WTC11 (cell line): ENCODE data around the gene SUGP2. TPM values are rescaled to one million over a fixed set of nuclear protein-coding genes. Genes with fewer than 3 reads are reported as not detected.

Experiments used
- ATAC-seq: fragments of 200-7000 bp; cut with Tn5 transposase; 2 replicates; pipeline ENCODE4 v1.10.0; 2021; ENCODE audit warnings: mild to moderate bottlenecking, moderate library complexity
- CTCF ChIA-PET: fragments of 300-600 bp; sonication (Branson Sonifier 250); formaldehyde crosslinking; loops from one replicate; lab custom pipeline; 2021; ENCODE audit warnings: antibody characterized with exemption; lab: Charles Lee
- POLR2A ChIA-PET: fragments of 350-600 bp; sonication (Branson Sonifier 250); formaldehyde crosslinking; loops from one replicate; lab custom pipeline; 2021; ENCODE audit warnings: antibody characterized with exemption; lab: Charles Lee
- DNase-seq: peaks from one replicate; pipeline ENCODE4 v3.0.0; 2021; ENCODE audit warnings: low spot score
- H3K27ac Mint-ChIP-seq: 2 replicates; pipeline ENCODE4 v1.8.0; 2021; ENCODE audit warnings: mixed read lengths
- H3K27me3 Mint-ChIP-seq: 2 replicates; pipeline ENCODE4 v1.8.0; 2021; ENCODE audit warnings: low read depth, mild to moderate bottlenecking, moderate library complexity, mixed read lengths
- H3K36me3 Mint-ChIP-seq: 2 replicates; pipeline ENCODE4 v1.8.0; 2021; ENCODE audit warnings: mixed read lengths
- H3K4me1 Mint-ChIP-seq: 2 replicates; pipeline ENCODE4 v1.8.0; 2022; ENCODE audit warnings: mixed read lengths
- H3K4me3 Mint-ChIP-seq: 2 replicates; pipeline ENCODE4 v1.8.0; 2021; ENCODE audit warnings: mild to moderate bottlenecking, moderate library complexity, mixed read lengths
- H3K9me3 Mint-ChIP-seq: 2 replicates; pipeline ENCODE4 v1.8.0; 2021; ENCODE audit warnings: mixed read lengths
- CBFB ChIP-seq: sonication (generic); formaldehyde crosslinking; IDR thresholded peaks from 2 replicates; pipeline ENCODE4 v1.8.1; 2022; ENCODE audit warnings: mild to moderate bottlenecking, low read depth, missing genetic modification reagents
- ELF4 ChIP-seq: sonication (generic); formaldehyde crosslinking; IDR thresholded peaks from 2 replicates; pipeline ENCODE4 v1.8.1; 2022; ENCODE audit warnings: low read depth, mild to moderate bottlenecking, moderate library complexity, missing genetic modification reagents
- FOXK1 ChIP-seq: sonication (generic); formaldehyde crosslinking; IDR thresholded peaks from 2 replicates; pipeline ENCODE4 v1.8.0; 2022; ENCODE audit warnings: mild to moderate bottlenecking, moderate library complexity, missing genetic modification reagents
- GTF2I ChIP-seq: fragments of 250-450 bp; sonication (Bioruptor Pico); conservative IDR thresholded peaks from 2 replicates; pipeline ENCODE4 v1.4.0; 2021; ENCODE audit warnings: mild to moderate bottlenecking
- KAT7 ChIP-seq: sonication (generic); formaldehyde crosslinking; IDR thresholded peaks from 2 replicates; pipeline ENCODE4 v1.8.1; 2023; ENCODE audit warnings: missing genetic modification reagents, mild to moderate bottlenecking, borderline replicate concordance
- NFATC4 ChIP-seq: fragments of 250-450 bp; sonication (Bioruptor Pico); IDR thresholded peaks from 2 replicates; pipeline ENCODE4 v1.9.0; 2021; ENCODE audit warnings: mild to moderate bottlenecking
- RELA ChIP-seq: sonication (generic); formaldehyde crosslinking; IDR thresholded peaks from 2 replicates; pipeline ENCODE4 v1.8.1; 2022; ENCODE audit warnings: missing genetic modification reagents, mild to moderate bottlenecking, borderline replicate concordance
- SMAD4 ChIP-seq: sonication (generic); formaldehyde crosslinking; IDR thresholded peaks from 2 replicates; pipeline ENCODE4 v1.8.0; 2022; ENCODE audit warnings: mild to moderate bottlenecking, missing genetic modification reagents
- SP1 ChIP-seq: sonication (generic); formaldehyde crosslinking; conservative IDR thresholded peaks from 2 replicates; pipeline ENCODE4 v1.8.1; 2022; ENCODE audit warnings: missing genetic modification reagents
- TEAD1 ChIP-seq: sonication (generic); formaldehyde crosslinking; IDR thresholded peaks from 2 replicates; pipeline ENCODE4 v1.8.0; 2022; ENCODE audit warnings: mild to moderate bottlenecking, missing genetic modification reagents
- TP53 ChIP-seq: sonication (generic); formaldehyde crosslinking; IDR thresholded peaks from 2 replicates; pipeline ENCODE4 v1.8.1; 2023; ENCODE audit warnings: mild to moderate bottlenecking, missing genetic modification reagents
- ZNF138 ChIP-seq: sonication (generic); formaldehyde crosslinking; conservative IDR thresholded peaks from 2 replicates; pipeline ENCODE4 v1.8.1; 2022; ENCODE audit warnings: mild to moderate bottlenecking, moderate library complexity, missing genetic modification reagents
- ZNF232 ChIP-seq: sonication (generic); formaldehyde crosslinking; IDR thresholded peaks from 2 replicates; pipeline ENCODE4 v1.8.0; 2022; ENCODE audit warnings: mild to moderate bottlenecking, missing genetic modification reagents
- ZNF317 ChIP-seq: sonication (generic); formaldehyde crosslinking; IDR thresholded peaks from 2 replicates; pipeline ENCODE4 v1.8.1; 2023; ENCODE audit warnings: low read depth, mild to moderate bottlenecking, moderate library complexity, missing genetic modification reagents, borderline replicate concordance
- ZNF396 ChIP-seq: fragments of 250-450 bp; sonication (Bioruptor Pico); IDR thresholded peaks from 2 replicates; pipeline ENCODE4 v1.8.0; 2021; ENCODE audit warnings: mild to moderate bottlenecking, moderate library complexity, borderline replicate concordance
- ZNF423 ChIP-seq: fragments of 250-450 bp; sonication (Bioruptor Pico); IDR thresholded peaks from 2 replicates; pipeline ENCODE4 v2.1.2; 2022; ENCODE audit warnings: mild to moderate bottlenecking, moderate library complexity
- total RNA-seq: library from RNA; stranded (reverse); gene quantifications from 3 replicates; pipeline ENCODE4 v1.2.3, GENCODE V29; 2021
- TF ChIP-seq, protein P1 (sequence below): fragments of 250-450 bp; sonication (Bioruptor Pico); IDR thresholded peaks from 2 replicates; pipeline ENCODE4 v1.9.0; 2021; ENCODE audit warnings: mild to moderate bottlenecking, borderline replicate concordance
- TF ChIP-seq, protein P2 (sequence below): sonication (generic); formaldehyde crosslinking; IDR thresholded peaks from 2 replicates; pipeline ENCODE4 v1.8.1; 2023; ENCODE audit warnings: mild to moderate bottlenecking, missing genetic modification reagents
- TF ChIP-seq, protein P3 (sequence below): fragments of 250-450 bp; sonication (Bioruptor Pico); IDR thresholded peaks from 2 replicates; pipeline ENCODE4 v1.9.0; 2021; ENCODE audit warnings: mild to moderate bottlenecking
- TF ChIP-seq, protein P4 (sequence below): sonication (generic); formaldehyde crosslinking; IDR thresholded peaks from 2 replicates; pipeline ENCODE4 v1.8.1; 2023; ENCODE audit warnings: mild to moderate bottlenecking, moderate library complexity, missing genetic modification reagents
- TF ChIP-seq, protein P5 (sequence below): sonication (generic); formaldehyde crosslinking; conservative IDR thresholded peaks from 2 replicates; pipeline ENCODE4 v1.8.1; 2022; ENCODE audit warnings: mild to moderate bottlenecking, missing genetic modification reagents
- TF ChIP-seq, protein P6 (sequence below): fragments of 250-450 bp; sonication (Bioruptor Pico); IDR thresholded peaks from 2 replicates; pipeline ENCODE4 v1.8.0; 2021; ENCODE audit warnings: mild to moderate bottlenecking

Gene SUGP2
- total RNA-seq, 1 experiment from 2014 or later, result 160 TPM

DNA sequence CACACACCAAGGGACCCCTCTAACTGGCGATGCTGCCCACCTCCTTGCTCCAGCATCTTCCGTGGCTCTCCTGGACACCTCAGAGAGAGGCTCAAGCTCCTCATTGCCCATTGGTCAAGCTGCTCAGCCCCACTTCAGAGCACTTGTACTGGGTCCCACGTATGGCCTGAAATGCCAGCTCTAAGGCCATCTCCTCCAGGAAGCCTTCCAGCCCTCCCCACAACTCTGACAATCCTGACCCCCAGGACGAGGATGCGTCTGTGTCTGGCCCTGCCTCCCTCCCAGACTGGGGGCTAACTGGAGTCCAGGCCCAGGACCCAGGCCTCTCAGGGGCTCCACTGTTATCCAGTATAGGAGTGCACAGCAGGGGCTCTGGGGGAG is 84.4 kb downstream of the SUGP2 start:
- Mint-ChIP-seq H3K9me3 (no peaks in the 10 kb centered on the region), H3K4me3 (no peak overlapping the region), H3K27me3 (peaks cover 11% of the 10 kb centered on the region), H3K4me1 (no peaks in the 10 kb centered on the region), H3K27ac (no peak overlapping the region), H3K36me3 (no peaks in the 10 kb centered on the region)
- DNase-seq, result no peak
- no peak for TF ChIP-seq TP53
- TF ChIP-seq GTF2I (CRISPR knock-in tag), result no peak
- TF ChIP-seq ZNF317 (CRISPR knock-in tag), result no peak
- TF ChIP-seq, protein P1, sequence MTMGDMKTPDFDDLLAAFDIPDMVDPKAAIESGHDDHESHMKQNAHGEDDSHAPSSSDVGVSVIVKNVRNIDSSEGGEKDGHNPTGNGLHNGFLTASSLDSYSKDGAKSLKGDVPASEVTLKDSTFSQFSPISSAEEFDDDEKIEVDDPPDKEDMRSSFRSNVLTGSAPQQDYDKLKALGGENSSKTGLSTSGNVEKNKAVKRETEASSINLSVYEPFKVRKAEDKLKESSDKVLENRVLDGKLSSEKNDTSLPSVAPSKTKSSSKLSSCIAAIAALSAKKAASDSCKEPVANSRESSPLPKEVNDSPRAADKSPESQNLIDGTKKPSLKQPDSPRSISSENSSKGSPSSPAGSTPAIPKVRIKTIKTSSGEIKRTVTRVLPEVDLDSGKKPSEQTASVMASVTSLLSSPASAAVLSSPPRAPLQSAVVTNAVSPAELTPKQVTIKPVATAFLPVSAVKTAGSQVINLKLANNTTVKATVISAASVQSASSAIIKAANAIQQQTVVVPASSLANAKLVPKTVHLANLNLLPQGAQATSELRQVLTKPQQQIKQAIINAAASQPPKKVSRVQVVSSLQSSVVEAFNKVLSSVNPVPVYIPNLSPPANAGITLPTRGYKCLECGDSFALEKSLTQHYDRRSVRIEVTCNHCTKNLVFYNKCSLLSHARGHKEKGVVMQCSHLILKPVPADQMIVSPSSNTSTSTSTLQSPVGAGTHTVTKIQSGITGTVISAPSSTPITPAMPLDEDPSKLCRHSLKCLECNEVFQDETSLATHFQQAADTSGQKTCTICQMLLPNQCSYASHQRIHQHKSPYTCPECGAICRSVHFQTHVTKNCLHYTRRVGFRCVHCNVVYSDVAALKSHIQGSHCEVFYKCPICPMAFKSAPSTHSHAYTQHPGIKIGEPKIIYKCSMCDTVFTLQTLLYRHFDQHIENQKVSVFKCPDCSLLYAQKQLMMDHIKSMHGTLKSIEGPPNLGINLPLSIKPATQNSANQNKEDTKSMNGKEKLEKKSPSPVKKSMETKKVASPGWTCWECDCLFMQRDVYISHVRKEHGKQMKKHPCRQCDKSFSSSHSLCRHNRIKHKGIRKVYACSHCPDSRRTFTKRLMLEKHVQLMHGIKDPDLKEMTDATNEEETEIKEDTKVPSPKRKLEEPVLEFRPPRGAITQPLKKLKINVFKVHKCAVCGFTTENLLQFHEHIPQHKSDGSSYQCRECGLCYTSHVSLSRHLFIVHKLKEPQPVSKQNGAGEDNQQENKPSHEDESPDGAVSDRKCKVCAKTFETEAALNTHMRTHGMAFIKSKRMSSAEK (CRISPR knock-in tag), result no peak
- TF ChIP-seq NFATC4, result no peak
- no peak for TF ChIP-seq ZNF423 (CRISPR knock-in tag)
- ATAC-seq, result no peak
- ChIA-PET POLR2A (no interaction called here), CTCF (interaction anchor here (1.0 kb wide), 1 partner anchor 38 kb away, joined by 3 read pairs; no protein-coding TSS in a partner anchor)

DNA sequence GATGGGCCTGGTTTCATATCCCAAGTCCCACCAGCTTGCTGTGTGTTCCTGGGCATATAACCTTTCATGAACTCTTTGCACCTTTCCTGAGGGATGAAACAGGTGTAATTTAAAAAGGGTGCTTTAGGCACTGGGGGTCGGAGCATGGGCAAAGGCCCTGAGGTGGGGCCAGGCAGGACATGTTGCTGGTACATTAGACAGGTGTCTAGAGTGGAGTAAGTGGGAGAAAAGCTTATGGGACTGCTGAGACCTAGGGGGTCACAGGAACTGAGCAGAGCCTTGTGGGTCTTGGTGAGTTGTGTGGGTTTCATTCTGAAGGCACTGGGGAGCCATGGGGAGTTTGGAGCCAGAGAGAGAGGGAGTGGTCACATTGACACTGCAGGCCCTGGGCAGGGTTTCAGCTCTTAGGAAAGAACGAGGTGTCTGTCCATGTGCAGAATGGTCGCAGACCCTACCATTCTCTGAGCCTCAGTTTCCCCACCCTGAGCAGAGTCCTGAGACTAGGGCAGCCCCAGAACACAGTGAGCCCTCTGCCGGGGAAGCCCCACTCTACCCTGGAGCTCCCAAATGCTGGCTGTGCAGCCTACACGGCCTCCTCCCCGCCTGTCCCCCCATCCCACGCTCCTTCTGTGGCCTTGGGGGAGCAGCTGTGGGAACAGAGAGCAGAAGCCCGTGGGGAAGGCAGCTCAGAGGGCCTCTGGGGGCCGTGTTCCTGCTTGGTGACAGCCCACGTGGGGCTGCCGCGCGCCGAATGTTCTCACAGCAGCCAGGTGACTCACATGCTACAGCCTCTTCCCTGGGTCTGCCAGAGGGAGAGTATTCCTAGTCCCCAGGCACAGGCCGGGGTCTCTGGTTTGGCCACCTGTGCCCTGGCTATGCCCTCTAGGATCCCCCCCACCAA is 85.0 kb downstream of the SUGP2 start:
- TF ChIP-seq, protein P2, sequence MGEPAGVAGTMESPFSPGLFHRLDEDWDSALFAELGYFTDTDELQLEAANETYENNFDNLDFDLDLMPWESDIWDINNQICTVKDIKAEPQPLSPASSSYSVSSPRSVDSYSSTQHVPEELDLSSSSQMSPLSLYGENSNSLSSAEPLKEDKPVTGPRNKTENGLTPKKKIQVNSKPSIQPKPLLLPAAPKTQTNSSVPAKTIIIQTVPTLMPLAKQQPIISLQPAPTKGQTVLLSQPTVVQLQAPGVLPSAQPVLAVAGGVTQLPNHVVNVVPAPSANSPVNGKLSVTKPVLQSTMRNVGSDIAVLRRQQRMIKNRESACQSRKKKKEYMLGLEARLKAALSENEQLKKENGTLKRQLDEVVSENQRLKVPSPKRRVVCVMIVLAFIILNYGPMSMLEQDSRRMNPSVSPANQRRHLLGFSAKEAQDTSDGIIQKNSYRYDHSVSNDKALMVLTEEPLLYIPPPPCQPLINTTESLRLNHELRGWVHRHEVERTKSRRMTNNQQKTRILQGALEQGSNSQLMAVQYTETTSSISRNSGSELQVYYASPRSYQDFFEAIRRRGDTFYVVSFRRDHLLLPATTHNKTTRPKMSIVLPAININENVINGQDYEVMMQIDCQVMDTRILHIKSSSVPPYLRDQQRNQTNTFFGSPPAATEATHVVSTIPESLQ, result no peak
- TF ChIP-seq SMAD4 (CRISPR knock-in tag) (no peak), SP1 (CRISPR knock-in tag) (no peak)
- no peak for ATAC-seq
- Mint-ChIP-seq H3K27me3 (peaks cover 12% of the 10 kb centered on the region), H3K36me3 (no peaks in the 10 kb centered on the region), H3K27ac (no peak overlapping the region), H3K4me1 (no peaks in the 10 kb centered on the region), H3K4me3 (no peak overlapping the region), H3K9me3 (no peaks in the 10 kb centered on the region)
- CTCF ChIA-PET, result no interaction called here
- POLR2A ChIA-PET, result interaction anchor here (0.6 kb wide), 1 partner anchor 24 kb away, joined by 6 read pairs; no protein-coding TSS in a partner anchor
- no peak for DNase-seq

DNA sequence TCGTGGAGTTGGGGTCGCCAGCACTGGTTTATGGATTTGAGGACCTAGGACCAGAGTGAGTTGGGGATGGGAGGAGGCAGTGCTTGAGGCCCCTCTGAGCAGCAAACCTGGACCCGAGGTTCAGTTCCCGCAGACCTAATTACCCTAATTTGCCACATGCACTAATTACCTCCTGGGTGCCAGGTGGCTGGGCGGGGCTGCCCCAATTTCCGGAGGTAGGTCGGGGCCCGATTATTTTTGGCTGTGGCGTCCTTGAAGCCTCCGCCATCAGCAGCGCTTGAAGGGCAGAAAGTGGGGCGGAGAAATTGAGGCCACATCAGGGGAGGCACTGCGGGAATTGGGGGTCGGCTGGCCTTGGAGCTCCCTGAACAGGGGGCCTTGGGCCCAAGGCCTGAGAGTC is 86.4 kb downstream of the SUGP2 start:
- CTCF ChIA-PET, result interaction anchor here (0.7 kb wide), 1 partner anchor 40 kb away, joined by 5 read pairs; no protein-coding TSS in a partner anchor
- Mint-ChIP-seq H3K36me3 (no peaks in the 10 kb centered on the region), H3K27me3 (peaks cover 20% of the 10 kb centered on the region), H3K27ac (no peak overlapping the region), H3K9me3 (no peaks in the 10 kb centered on the region), H3K4me1 (peaks cover 5% of the 10 kb centered on the region), H3K4me3 (no peak overlapping the region)
- ATAC-seq, result no peak
- DNase-seq, result no peak
- POLR2A ChIA-PET, result interaction anchor here (0.7 to 0.9 kb wide), 2 partner anchors 15 to 28 kb away, joined by 3 to 11 read pairs; no protein-coding TSS in a partner anchor
- TF ChIP-seq, protein P3, sequence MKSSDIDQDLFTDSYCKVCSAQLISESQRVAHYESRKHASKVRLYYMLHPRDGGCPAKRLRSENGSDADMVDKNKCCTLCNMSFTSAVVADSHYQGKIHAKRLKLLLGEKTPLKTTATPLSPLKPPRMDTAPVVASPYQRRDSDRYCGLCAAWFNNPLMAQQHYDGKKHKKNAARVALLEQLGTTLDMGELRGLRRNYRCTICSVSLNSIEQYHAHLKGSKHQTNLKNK, result no peak
- TF ChIP-seq, protein P4, sequence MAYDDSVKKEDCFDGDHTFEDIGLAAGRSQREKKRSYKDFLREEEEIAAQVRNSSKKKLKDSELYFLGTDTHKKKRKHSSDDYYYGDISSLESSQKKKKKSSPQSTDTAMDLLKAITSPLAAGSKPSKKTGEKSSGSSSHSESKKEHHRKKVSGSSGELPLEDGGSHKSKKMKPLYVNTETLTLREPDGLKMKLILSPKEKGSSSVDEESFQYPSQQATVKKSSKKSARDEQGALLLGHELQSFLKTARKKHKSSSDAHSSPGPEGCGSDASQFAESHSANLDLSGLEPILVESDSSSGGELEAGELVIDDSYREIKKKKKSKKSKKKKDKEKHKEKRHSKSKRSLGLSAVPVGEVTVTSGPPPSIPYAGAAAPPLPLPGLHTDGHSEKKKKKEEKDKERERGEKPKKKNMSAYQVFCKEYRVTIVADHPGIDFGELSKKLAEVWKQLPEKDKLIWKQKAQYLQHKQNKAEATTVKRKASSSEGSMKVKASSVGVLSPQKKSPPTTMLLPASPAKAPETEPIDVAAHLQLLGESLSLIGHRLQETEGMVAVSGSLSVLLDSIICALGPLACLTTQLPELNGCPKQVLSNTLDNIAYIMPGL, result no peak
- TF ChIP-seq ZNF396 (CRISPR knock-in tag) (no peak), ZNF423 (CRISPR knock-in tag) (no peak), TEAD1 (no peak), SP1 (CRISPR knock-in tag) (no peak), ZNF138 (CRISPR knock-in tag) (no peak), RELA (no peak), FOXK1 (CRISPR knock-in tag) (no peak), CBFB (CRISPR knock-in tag) (no peak), KAT7 (CRISPR knock-in tag) (no peak), ELF4 (CRISPR knock-in tag) (no peak), ZNF232 (no peak)
- TF ChIP-seq, protein P5, sequence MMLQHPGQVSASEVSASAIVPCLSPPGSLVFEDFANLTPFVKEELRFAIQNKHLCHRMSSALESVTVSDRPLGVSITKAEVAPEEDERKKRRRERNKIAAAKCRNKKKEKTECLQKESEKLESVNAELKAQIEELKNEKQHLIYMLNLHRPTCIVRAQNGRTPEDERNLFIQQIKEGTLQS (CRISPR knock-in tag), result no peak
- TF ChIP-seq, protein P6, sequence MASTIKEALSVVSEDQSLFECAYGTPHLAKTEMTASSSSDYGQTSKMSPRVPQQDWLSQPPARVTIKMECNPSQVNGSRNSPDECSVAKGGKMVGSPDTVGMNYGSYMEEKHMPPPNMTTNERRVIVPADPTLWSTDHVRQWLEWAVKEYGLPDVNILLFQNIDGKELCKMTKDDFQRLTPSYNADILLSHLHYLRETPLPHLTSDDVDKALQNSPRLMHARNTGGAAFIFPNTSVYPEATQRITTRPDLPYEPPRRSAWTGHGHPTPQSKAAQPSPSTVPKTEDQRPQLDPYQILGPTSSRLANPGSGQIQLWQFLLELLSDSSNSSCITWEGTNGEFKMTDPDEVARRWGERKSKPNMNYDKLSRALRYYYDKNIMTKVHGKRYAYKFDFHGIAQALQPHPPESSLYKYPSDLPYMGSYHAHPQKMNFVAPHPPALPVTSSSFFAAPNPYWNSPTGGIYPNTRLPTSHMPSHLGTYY (CRISPR knock-in tag), result no peak
- TF ChIP-seq, all 79 proteins: peak for 0
